Activated CD4-positive, alpha-beta T cell treated with anti-CD3 and anti-CD28 coated beads, Interleukin-2, amount 10 ng/mL, durations not matched to agents 24 days and 14 days (primary cell): ENCODE data around the gene ZNF496. TPM values are rescaled to one million over a fixed set of nuclear protein-coding genes. Genes with fewer than 3 reads are reported as not detected.
"Not testable (repeated sequence)": the region's sequence is repeated elsewhere in the genome, so short reads cannot be mapped to it uniquely, and the experiment has no call there.

ENCODE experiments used
- DNase-seq: peaks from one replicate; pipeline ENCODE4 v3.0.0; 2022
- H3K27ac Mint-ChIP-seq: one replicate; pipeline ENCODE4 v1.8.0; 2022; ENCODE audit warnings: mild to moderate bottlenecking, mixed read lengths
- H3K27me3 Mint-ChIP-seq: one replicate; pipeline ENCODE4 v1.8.0; 2022; ENCODE audit warnings: mixed read lengths
- H3K36me3 Mint-ChIP-seq: one replicate; pipeline ENCODE4 v1.8.0; 2022; ENCODE audit warnings: low read depth, mild to moderate bottlenecking, mixed read lengths
- H3K4me1 Mint-ChIP-seq: one replicate; pipeline ENCODE4 v1.8.0; 2021; ENCODE audit warnings: mixed read lengths
- H3K4me3 Mint-ChIP-seq: one replicate; pipeline ENCODE4 v1.8.0; 2022; ENCODE audit warnings: mild to moderate bottlenecking, moderate library complexity, mixed read lengths
- H3K9me3 Mint-ChIP-seq: one replicate; pipeline ENCODE4 v1.8.0; 2021; ENCODE audit warnings: mixed read lengths
- intact Hi-C: fragments of 100-400 bp; cut with micrococcal nuclease; formaldehyde crosslinking; loops from one replicate; pipeline ENCODE4 v1.15.1; 2023
- total RNA-seq: library from RNA; stranded (reverse); gene quantifications from 2 replicates; pipeline ENCODE4 v1.2.3, GENCODE V29; 2022

Gene ZNF496
- total RNA-seq, 1 donor from 2014 or later = 15.7 TPM

GRCh38 chr1:247366345-247366744 is 34.7 kb upstream of the ZNF496 start:
- H3K27ac Mint-ChIP-seq, H3K4me1 Mint-ChIP-seq, H3K4me3 Mint-ChIP-seq, H3K27me3 Mint-ChIP-seq, H3K36me3 Mint-ChIP-seq, H3K9me3 Mint-ChIP-seq, intact Hi-C loops, DNase-seq: not testable (repeated sequence)

GRCh38 chr1:247365023-247365422 is 33.4 kb upstream of the ZNF496 start:
- intact Hi-C loops = no loop called here
- Mint-ChIP-seq H3K27me3 (peaks cover 6% of the 10 kb centered on the region), H3K27ac (no peak overlapping the region), H3K9me3 (peaks cover 9% of the 10 kb centered on the region), H3K4me3 (no peak overlapping the region), H3K36me3 (no peaks in the 10 kb centered on the region), H3K4me1 (peaks cover 5% of the 10 kb centered on the region)
- no peak for DNase-seq

- intact Hi-C loops, H3K36me3 Mint-ChIP-seq, H3K4me3 Mint-ChIP-seq, H3K27ac Mint-ChIP-seq, DNase-seq, H3K27me3 Mint-ChIP-seq, H3K4me1 Mint-ChIP-seq, H3K9me3 Mint-ChIP-seq: not testable (repeated sequence)
These were observed 31.3 kb upstream of the ZNF496 start for GRCh38 chr1:247363000-247363399.

- intact Hi-C loops = no loop called here
These were observed 30.5 kb upstream of the ZNF496 start for GRCh38 chr1:247362153-247362552.

GRCh38 chr1:247360991-247361731 is 29.5 kb upstream of the ZNF496 start:
- intact Hi-C loops = no loop called here
- Mint-ChIP-seq H3K4me3 (no peak overlapping the region), H3K4me1 (peaks cover 8% of the 10 kb centered on the region), H3K27ac (no peak overlapping the region), H3K9me3 (peaks cover 9% of the 10 kb centered on the region), H3K27me3 (peaks cover 8% of the 10 kb centered on the region), H3K36me3 (no peaks in the 10 kb centered on the region)
- no peak for DNase-seq

More at GRCh38 chr1:247362153-247362552, 30.5 kb upstream of the ZNF496 start:
- Mint-ChIP-seq H3K4me1 (peaks cover 8% of the 10 kb centered on the region), H3K9me3 (peaks cover 9% of the 10 kb centered on the region), H3K36me3 (no peaks in the 10 kb centered on the region), H3K27ac (no peak overlapping the region), H3K27me3 (peaks cover 8% of the 10 kb centered on the region), H3K4me3 (no peak overlapping the region)
- no peak for DNase-seq

- H3K27me3 Mint-ChIP-seq = peaks cover 11% of the 10 kb centered on the region
- no peak for DNase-seq
- no peaks in the 10 kb centered on the region for H3K36me3 Mint-ChIP-seq
- H3K27ac Mint-ChIP-seq = no peak overlapping the region
- intact Hi-C loops = no loop called here
- H3K4me1 Mint-ChIP-seq = peaks cover 8% of the 10 kb centered on the region
- H3K4me3 Mint-ChIP-seq = no peak overlapping the region
- peaks cover 4% of the 10 kb centered on the region for H3K9me3 Mint-ChIP-seq
These were observed 28.6 kb upstream of the ZNF496 start for GRCh38 chr1:247360116-247360898.

- DNase-seq = no peak
- no peak overlapping the region for H3K27ac Mint-ChIP-seq
- peaks cover 8% of the 10 kb centered on the region for H3K4me1 Mint-ChIP-seq
- H3K36me3 Mint-ChIP-seq = no peaks in the 10 kb centered on the region
- peaks cover 11% of the 10 kb centered on the region for H3K27me3 Mint-ChIP-seq
- H3K9me3 Mint-ChIP-seq = no peaks in the 10 kb centered on the region
- intact Hi-C loops = no loop called here
- no peak overlapping the region for H3K4me3 Mint-ChIP-seq
These were observed 27.9 kb upstream of the ZNF496 start for GRCh38 chr1:247359559-247359958.

- intact Hi-C loops = no loop called here
- no peaks in the 10 kb centered on the region for H3K9me3 Mint-ChIP-seq
These were observed 27.3 kb upstream of the ZNF496 start for GRCh38 chr1:247358920-247359319.

GRCh38 chr1:247357781-247358211 is 26.1 kb upstream of the ZNF496 start:
- intact Hi-C loops = no loop called here
- no peak for DNase-seq
- peaks cover 11% of the 10 kb centered on the region for H3K27me3 Mint-ChIP-seq
- H3K9me3 Mint-ChIP-seq = no peaks in the 10 kb centered on the region
- H3K4me3 Mint-ChIP-seq = no peak overlapping the region
- H3K4me1 Mint-ChIP-seq = peaks cover 8% of the 10 kb centered on the region
- H3K27ac Mint-ChIP-seq = no peak overlapping the region
- H3K36me3 Mint-ChIP-seq = no peaks in the 10 kb centered on the region

More at GRCh38 chr1:247358920-247359319, 27.3 kb upstream of the ZNF496 start:
- no peak overlapping the region for H3K27ac Mint-ChIP-seq
- peaks cover 11% of the 10 kb centered on the region for H3K27me3 Mint-ChIP-seq
- peaks cover 8% of the 10 kb centered on the region for H3K4me1 Mint-ChIP-seq
- no peak overlapping the region for H3K4me3 Mint-ChIP-seq
- no peaks in the 10 kb centered on the region for H3K36me3 Mint-ChIP-seq
- no peak for DNase-seq

- H3K4me1 Mint-ChIP-seq = peaks cover 8% of the 10 kb centered on the region
- no peaks in the 10 kb centered on the region for H3K9me3 Mint-ChIP-seq
- no peak overlapping the region for H3K4me3 Mint-ChIP-seq
- no peaks in the 10 kb centered on the region for H3K36me3 Mint-ChIP-seq
- no peak overlapping the region for H3K27ac Mint-ChIP-seq
- DNase-seq = no peak
- intact Hi-C loops = no loop called here
- peaks cover 11% of the 10 kb centered on the region for H3K27me3 Mint-ChIP-seq
These were observed 25.5 kb upstream of the ZNF496 start for GRCh38 chr1:247357052-247357780.

- H3K27me3 Mint-ChIP-seq, DNase-seq, H3K4me1 Mint-ChIP-seq, H3K36me3 Mint-ChIP-seq, H3K4me3 Mint-ChIP-seq, H3K27ac Mint-ChIP-seq, intact Hi-C loops, H3K9me3 Mint-ChIP-seq: not testable (repeated sequence)
These were observed 23.5 kb upstream of the ZNF496 start for GRCh38 chr1:247355160-247355559.

GRCh38 chr1:247352175-247352574 is 20.5 kb upstream of the ZNF496 start:
- no peak for DNase-seq
- Mint-ChIP-seq H3K27ac (no peak overlapping the region), H3K4me3 (no peak overlapping the region), H3K4me1 (peaks cover 2% of the 10 kb centered on the region), H3K27me3 (peaks cover 5% of the 10 kb centered on the region), H3K9me3 (peaks cover 3% of the 10 kb centered on the region), H3K36me3 (no peaks in the 10 kb centered on the region)
- intact Hi-C loops = no loop called here

GRCh38 chr1:247350587-247350986 is 18.9 kb upstream of the ZNF496 start:
- intact Hi-C loops = no loop called here
- Mint-ChIP-seq H3K27ac (no peak overlapping the region), H3K4me1 (peaks cover 2% of the 10 kb centered on the region), H3K4me3 (no peak overlapping the region), H3K9me3 (peaks cover 3% of the 10 kb centered on the region), H3K27me3 (peaks cover 2% of the 10 kb centered on the region), H3K36me3 (no peaks in the 10 kb centered on the region)
- DNase-seq = no peak
